ENCODE data around the gene AKR1B1. TPM values are rescaled to one million over a fixed set of nuclear protein-coding genes. Genes with fewer than 3 reads are reported as not detected.

The AKR1B1 gene
- total and polyA plus RNA-seq, 9 of the 15 experiments (the other 6 are each of a cell fraction or from before 2014, with no cell fraction given) = 2.0 to 10.6 (median 6.2) TPM

GRCh38 chr7:134504660-134505164 lies 45.8 kb upstream of the AKR1B1 start:
- POLR2A ChIA-PET = interaction anchor here (0.8 kb wide), 1 partner anchor 890 kb away, joined by 3 read pairs; no protein-coding TSS in a partner anchor
- H3K4me1 ChIP-seq (replicated peaks in 1 of 2; ENCODE audit: control insufficient read depth in 2 of 2, insufficient read depth in 2 of 2, low read length in 2 of 2) = no peaks in the 10 kb centered on the region
- no peaks in the 10 kb centered on the region for H3K36me3 ChIP-seq (ENCODE audit: control insufficient read depth, insufficient read depth, low read length)
- WGBS (ENCODE audit: insufficient coverage, low coverage, missing lambda C conversion rate) = 0% methylated on average over 3 of the region's 3 CpGs
- no peaks in the 10 kb centered on the region for H3K79me2 ChIP-seq (ENCODE audit: control insufficient read depth, insufficient read depth, low read length)
- H3K4me2 ChIP-seq (ENCODE audit: insufficient read depth, low read length) = no peak overlapping the region
- H3K27me3 ChIP-seq (ENCODE audit: control insufficient read depth in 2 of 2, insufficient read depth in 2 of 2, low read length in 2 of 2) = peaks cover 0 to 3% of the 10 kb centered on the region in 2 experiments; a peak in 1 of 5 replicates
- CTCF ChIA-PET (ENCODE audit: low intra/inter-chr PET ratio) = no interaction called here
- no peak overlapping the region for H3K9ac ChIP-seq (ENCODE audit: insufficient read depth in 1 of 2, low read depth in 2 of 2, low read length in 2 of 2)
- FAIRE-seq (no peak), DNase-seq (ENCODE audit: extremely low read depth in 1 of 4, low spot score in 3 of 4) (no peak), ATAC-seq (no peak)
- no peaks in the 10 kb centered on the region for H3K9me3 ChIP-seq (replicated peaks; ENCODE audit: control insufficient read depth, insufficient read depth, low read depth, low read length)
- H3K9me1 ChIP-seq (ENCODE audit: control insufficient read depth, insufficient read depth, low read length) = no peaks in the 10 kb centered on the region
- H2AFZ ChIP-seq (ENCODE audit: low read depth, low read length) = no peak overlapping the region
- intact Hi-C loops (cut with micrococcal nuclease) (no loop called here), in situ Hi-C loops (cut with MboI) (no loop called here)
- H3K27ac ChIP-seq (ENCODE audit: extremely low read depth, low read depth, low read length) = no peak overlapping the region
- no peaks in the 10 kb centered on the region for H4K20me1 ChIP-seq (replicated peaks; ENCODE audit: control insufficient read depth, insufficient read depth, low read length)
- TF ChIP-seq GABPA (tag; conservative IDR thresholded peaks at IDR 0.05; ENCODE audit: low read depth) = no peak
- TF ChIP-seq RFX1 (IDR thresholded peaks at IDR 0.05) = 0 out of 2 replicates have a peak, but pooled peaks have one; percentile 5
- BruUV-seq (replicated peaks) = no TSS peak
- H3K4me3 ChIP-seq = no peak overlapping the region

GRCh38 chr7:134502463-134503371 lies 43.8 kb upstream of the AKR1B1 start:
- DNase-seq (ENCODE audit: extremely low read depth in 1 of 4, low spot score in 3 of 4) = no peak
- no peaks in the 10 kb centered on the region for H3K9me1 ChIP-seq (ENCODE audit: control insufficient read depth, insufficient read depth, low read length)
- no TSS peak for BruUV-seq (replicated peaks)
- no peak for TF ChIP-seq CC2D1A (IDR thresholded peaks at IDR 0.05)
- TF ChIP-seq CTCF (IDR thresholded peaks at IDR 0.05 in 2 of 3, conservative IDR thresholded peaks at IDR 0.05 in 1 of 3; ENCODE audit: insufficient read depth in 2 of 3, low read depth in 1 of 3, low read length in 3 of 3) = no peak
- no peak for TF ChIP-seq EWSR1 (IDR thresholded peaks at IDR 0.05; ENCODE audit: borderline replicate concordance, low read depth, partially characterized antibody)
- TF ChIP-seq IRF2 (CRISPR knock-in tag; IDR thresholded peaks at IDR 0.05) = no peak
- no peak for TF ChIP-seq ETV1 (tag; conservative IDR thresholded peaks at IDR 0.05; ENCODE audit: low read depth)
- peak; percentile 52 for TF ChIP-seq TFE3 (CRISPR knock-in tag; IDR thresholded peaks at IDR 0.05)
- TF ChIP-seq TSC22D4 (tag; IDR thresholded peaks at IDR 0.05) = no peak
- no peak overlapping the region for H3K4me3 ChIP-seq
- H3K27me3 ChIP-seq (ENCODE audit: control insufficient read depth in 2 of 2, insufficient read depth in 2 of 2, low read length in 2 of 2) = no peaks in the 10 kb centered on the region; a peak in 1 of 5 replicates
- in situ Hi-C loops (cut with MboI) (no loop called here), intact Hi-C loops (cut with micrococcal nuclease) (no loop called here)
- CTCF ChIA-PET (ENCODE audit: low intra/inter-chr PET ratio) = interaction anchor here (0.6 kb wide), 1 partner anchor 250 kb away, joined by 3 read pairs; no protein-coding TSS in a partner anchor
- H3K27ac ChIP-seq (ENCODE audit: extremely low read depth, low read depth, low read length) = no peak overlapping the region
- no peak for ATAC-seq
- no peak overlapping the region for H2AFZ ChIP-seq (ENCODE audit: low read depth, low read length)
- no peaks in the 10 kb centered on the region for H3K4me1 ChIP-seq (replicated peaks in 1 of 2; ENCODE audit: control insufficient read depth in 2 of 2, insufficient read depth in 2 of 2, low read length in 2 of 2)
- no peak for FAIRE-seq
- no peaks in the 10 kb centered on the region for H3K9me3 ChIP-seq (replicated peaks; ENCODE audit: control insufficient read depth, insufficient read depth, low read depth, low read length)
- no peak overlapping the region for H3K9ac ChIP-seq (ENCODE audit: insufficient read depth in 1 of 2, low read depth in 2 of 2, low read length in 2 of 2)
- POLR2A ChIA-PET = no interaction called here
- H3K4me2 ChIP-seq (ENCODE audit: insufficient read depth, low read length) = no peak overlapping the region
- no peaks in the 10 kb centered on the region for H3K79me2 ChIP-seq (ENCODE audit: control insufficient read depth, insufficient read depth, low read length)
- 0% methylated on average over 3 of the region's 3 CpGs for WGBS (ENCODE audit: insufficient coverage, low coverage, missing lambda C conversion rate)
- no peaks in the 10 kb centered on the region for H4K20me1 ChIP-seq (replicated peaks; ENCODE audit: control insufficient read depth, insufficient read depth, low read length)
- H3K36me3 ChIP-seq (ENCODE audit: control insufficient read depth, insufficient read depth, low read length) = no peaks in the 10 kb centered on the region
